WTC11 (cell line): ENCODE results near the gene NR2C2AP. TPM values are rescaled to one million over a fixed set of nuclear protein-coding genes. Genes with fewer than 3 reads are reported as not detected.

ENCODE experiments used
- ATAC-seq: fragments of 200-7000 bp; cut with Tn5 transposase; 2 replicates; pipeline ENCODE4 v1.10.0; 2021; ENCODE audit warnings: mild to moderate bottlenecking, moderate library complexity
- CTCF ChIA-PET: fragments of 300-600 bp; sonication (Branson Sonifier 250); formaldehyde crosslinking; loops from one replicate; lab custom pipeline; 2021; ENCODE audit warnings: antibody characterized with exemption; lab: Charles Lee
- POLR2A ChIA-PET: fragments of 350-600 bp; sonication (Branson Sonifier 250); formaldehyde crosslinking; loops from one replicate; lab custom pipeline; 2021; ENCODE audit warnings: antibody characterized with exemption; lab: Charles Lee
- DNase-seq: peaks from one replicate; pipeline ENCODE4 v3.0.0; 2021; ENCODE audit warnings: low spot score
- H3K27ac Mint-ChIP-seq: 2 replicates; pipeline ENCODE4 v1.8.0; 2021; ENCODE audit warnings: mixed read lengths
- H3K27me3 Mint-ChIP-seq: 2 replicates; pipeline ENCODE4 v1.8.0; 2021; ENCODE audit warnings: low read depth, mild to moderate bottlenecking, moderate library complexity, mixed read lengths
- H3K36me3 Mint-ChIP-seq: 2 replicates; pipeline ENCODE4 v1.8.0; 2021; ENCODE audit warnings: mixed read lengths
- H3K4me1 Mint-ChIP-seq: 2 replicates; pipeline ENCODE4 v1.8.0; 2022; ENCODE audit warnings: mixed read lengths
- H3K4me3 Mint-ChIP-seq: 2 replicates; pipeline ENCODE4 v1.8.0; 2021; ENCODE audit warnings: mild to moderate bottlenecking, moderate library complexity, mixed read lengths
- H3K9me3 Mint-ChIP-seq: 2 replicates; pipeline ENCODE4 v1.8.0; 2021; ENCODE audit warnings: mixed read lengths
- ATF6 ChIP-seq: sonication (generic); formaldehyde crosslinking; IDR thresholded peaks from 2 replicates; pipeline ENCODE4 v1.8.1; 2023; ENCODE audit warnings: mild to moderate bottlenecking, missing genetic modification reagents
- E2F4 ChIP-seq: sonication (generic); formaldehyde crosslinking; IDR thresholded peaks from 2 replicates; pipeline ENCODE4 v1.8.1; 2022; ENCODE audit warnings: low read depth, mild to moderate bottlenecking, moderate library complexity, missing genetic modification reagents, borderline replicate concordance
- ELF4 ChIP-seq: sonication (generic); formaldehyde crosslinking; IDR thresholded peaks from 2 replicates; pipeline ENCODE4 v1.8.1; 2022; ENCODE audit warnings: low read depth, mild to moderate bottlenecking, moderate library complexity, missing genetic modification reagents
- FOXK1 ChIP-seq: sonication (generic); formaldehyde crosslinking; IDR thresholded peaks from 2 replicates; pipeline ENCODE4 v1.8.0; 2022; ENCODE audit warnings: mild to moderate bottlenecking, moderate library complexity, missing genetic modification reagents
- FOXP4 ChIP-seq: sonication (generic); formaldehyde crosslinking; IDR thresholded peaks from 2 replicates; pipeline ENCODE4 v1.8.0; 2022; ENCODE audit warnings: mild to moderate bottlenecking, missing genetic modification reagents
- GTF2I ChIP-seq: fragments of 250-450 bp; sonication (Bioruptor Pico); conservative IDR thresholded peaks from 2 replicates; pipeline ENCODE4 v1.4.0; 2021; ENCODE audit warnings: mild to moderate bottlenecking
- HMGA2 ChIP-seq: fragments of 250-450 bp; sonication (Bioruptor Pico); IDR thresholded peaks from 2 replicates; pipeline ENCODE4 v1.4.0; 2021; ENCODE audit warnings: mild to moderate bottlenecking, moderate library complexity
- NR3C1 ChIP-seq: sonication (generic); formaldehyde crosslinking; conservative IDR thresholded peaks from 2 replicates; pipeline ENCODE4 v1.8.1; 2023; ENCODE audit warnings: low read depth, mild to moderate bottlenecking, missing genetic modification reagents
- PRDM15 ChIP-seq: sonication (generic); formaldehyde crosslinking; IDR thresholded peaks from 2 replicates; pipeline ENCODE4 v1.8.0; 2022; ENCODE audit warnings: missing genetic modification reagents
- TEAD4 ChIP-seq: sonication (generic); formaldehyde crosslinking; IDR thresholded peaks from 2 replicates; pipeline ENCODE4 v1.8.0; 2022; ENCODE audit warnings: mild to moderate bottlenecking, missing genetic modification reagents
- TP53 ChIP-seq: sonication (generic); formaldehyde crosslinking; IDR thresholded peaks from 2 replicates; pipeline ENCODE4 v1.8.1; 2023; ENCODE audit warnings: mild to moderate bottlenecking, missing genetic modification reagents
- USF2 ChIP-seq: sonication (generic); formaldehyde crosslinking; IDR thresholded peaks from 2 replicates; pipeline ENCODE4 v1.8.1; 2023; ENCODE audit warnings: mild to moderate bottlenecking, missing genetic modification reagents, moderate library complexity
- ZNF281 ChIP-seq: sonication (generic); formaldehyde crosslinking; IDR thresholded peaks from 2 replicates; pipeline ENCODE4 v1.8.0; 2023; ENCODE audit warnings: mild to moderate bottlenecking, missing genetic modification reagents
- total RNA-seq: library from RNA; stranded (reverse); gene quantifications from 3 replicates; pipeline ENCODE4 v1.2.3, GENCODE V29; 2021
- TF ChIP-seq, protein P1 (sequence below): sonication (generic); formaldehyde crosslinking; IDR thresholded peaks from 2 replicates; pipeline ENCODE4 v1.8.0; 2022; ENCODE audit warnings: mild to moderate bottlenecking, missing genetic modification reagents
- TF ChIP-seq, protein P2 (sequence below): fragments of 250-450 bp; sonication (Bioruptor Pico); IDR thresholded peaks from 2 replicates; pipeline ENCODE4 v1.9.0; 2021; ENCODE audit warnings: mild to moderate bottlenecking

The NR2C2AP gene
- total RNA-seq, 1 experiment from 2014 or later = 24.9 TPM

DNA sequence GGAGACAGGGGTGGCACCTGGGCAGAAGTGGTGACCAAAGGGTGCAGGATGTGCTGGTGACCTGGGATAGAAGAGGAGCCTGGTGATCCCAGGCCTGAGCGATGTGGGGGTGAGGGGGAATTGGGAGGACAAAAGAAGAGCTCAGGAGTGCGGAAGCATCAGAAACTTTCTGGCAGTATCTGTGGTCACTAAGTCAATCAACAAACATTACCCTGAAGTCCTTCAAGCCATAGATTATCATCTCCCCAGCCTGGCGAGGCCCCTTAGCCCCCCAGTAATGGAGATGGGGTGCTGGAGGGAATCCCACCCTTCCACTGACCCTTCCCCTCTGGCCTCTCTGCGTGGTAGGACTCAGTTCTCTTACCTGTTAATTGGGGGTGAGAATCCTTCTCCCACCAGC is 43.7 kb downstream of the NR2C2AP start:
- no peak for DNase-seq
- no peak overlapping the region for H3K27ac Mint-ChIP-seq
- CTCF ChIA-PET = interaction anchor here (1.3 to 3.5 kb wide), 3 partner anchors 12 to 18 kb away, joined by 3 to 18 read pairs (median 3); no protein-coding TSS in a partner anchor
- TF ChIP-seq E2F4 (CRISPR knock-in tag) (no peak), FOXK1 (CRISPR knock-in tag) (no peak), NR3C1 (CRISPR knock-in tag) (no peak), HMGA2 (no peak), TP53 (CRISPR knock-in tag) (no peak), ZNF281 (CRISPR knock-in tag) (no peak), FOXP4 (CRISPR knock-in tag) (no peak), ELF4 (CRISPR knock-in tag) (no peak), TEAD4 (CRISPR knock-in tag) (no peak), ATF6 (no peak), USF2 (CRISPR knock-in tag) (no peak), PRDM15 (CRISPR knock-in tag) (no peak), GTF2I (no peak)
- TF ChIP-seq, protein P1, sequence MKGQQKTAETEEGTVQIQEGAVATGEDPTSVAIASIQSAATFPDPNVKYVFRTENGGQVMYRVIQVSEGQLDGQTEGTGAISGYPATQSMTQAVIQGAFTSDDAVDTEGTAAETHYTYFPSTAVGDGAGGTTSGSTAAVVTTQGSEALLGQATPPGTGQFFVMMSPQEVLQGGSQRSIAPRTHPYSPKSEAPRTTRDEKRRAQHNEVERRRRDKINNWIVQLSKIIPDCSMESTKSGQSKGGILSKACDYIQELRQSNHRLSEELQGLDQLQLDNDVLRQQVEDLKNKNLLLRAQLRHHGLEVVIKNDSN (CRISPR knock-in tag) = no peak
- TF ChIP-seq, protein P2, sequence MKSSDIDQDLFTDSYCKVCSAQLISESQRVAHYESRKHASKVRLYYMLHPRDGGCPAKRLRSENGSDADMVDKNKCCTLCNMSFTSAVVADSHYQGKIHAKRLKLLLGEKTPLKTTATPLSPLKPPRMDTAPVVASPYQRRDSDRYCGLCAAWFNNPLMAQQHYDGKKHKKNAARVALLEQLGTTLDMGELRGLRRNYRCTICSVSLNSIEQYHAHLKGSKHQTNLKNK (CRISPR knock-in tag) = no peak
- TF ChIP-seq, all 79 proteins: peak for 0
- no peak overlapping the region for H3K4me3 Mint-ChIP-seq
- no peaks in the 10 kb centered on the region for H3K36me3 Mint-ChIP-seq
- ATAC-seq = no peak
- no peaks in the 10 kb centered on the region for H3K9me3 Mint-ChIP-seq
- POLR2A ChIA-PET = interaction anchor here (0.7 to 1.2 kb wide), 2 partner anchors 11 to 667 kb away, joined by 4 to 6 read pairs; partner anchors contain the start of gene MEF2B
- H3K27me3 Mint-ChIP-seq = peaks cover 35% of the 10 kb centered on the region
- peaks cover 12% of the 10 kb centered on the region for H3K4me1 Mint-ChIP-seq
